Renal cortical epithelial cell (primary cell): ENCODE measurements around the gene ZFYVE26. TPM values are rescaled to one million over a fixed set of nuclear protein-coding genes. Genes with fewer than 3 reads are reported as not detected.

Source experiments
- DNase-seq: peaks from one replicate; pipeline ENCODE4 v3.0.0-alpha.2; 2011; ENCODE audit warnings: low read depth
- total RNA-seq: library from RNA; depleted of rRNA; stranded (reverse); fragments of >200 nt; gene quantifications from 2 replicates; pipeline ENCODE4 v1.2.3, GENCODE V29; 2014

ZFYVE26 gene
- total RNA-seq, 1 donor from 2014 or later = 26.0 TPM

- DNase-seq = peak; percentile 62
Observed at GRCh38 chr14:67815573-67816225, 691 bp downstream of the ZFYVE26 start.

- no peak for DNase-seq
Observed at GRCh38 chr14:67814821-67815220, 1.6 kb downstream of the ZFYVE26 start.

- no peak for DNase-seq
Observed at GRCh38 chr14:67806246-67806645, 10.1 kb downstream of the ZFYVE26 start.

- no peak for DNase-seq
Observed at GRCh38 chr14:67800743-67801142, 15.6 kb downstream of the ZFYVE26 start.

GRCh38 chr14:67798731-67799130 is 17.7 kb downstream of the ZFYVE26 start:
- no peak for DNase-seq

- no peak for DNase-seq
Observed at GRCh38 chr14:67787673-67788072, 28.7 kb downstream of the ZFYVE26 start.

GRCh38 chr14:67785270-67786109 is 30.9 kb downstream of the ZFYVE26 start:
- no peak for DNase-seq

GRCh38 chr14:67784244-67784823 is 32.1 kb downstream of the ZFYVE26 start:
- no peak for DNase-seq

GRCh38 chr14:67782090-67782489 is 34.3 kb downstream of the ZFYVE26 start:
- no peak for DNase-seq

- no peak for DNase-seq
Observed at GRCh38 chr14:67778792-67779191, 37.6 kb downstream of the ZFYVE26 start.

GRCh38 chr14:67776653-67777322 is 39.6 kb downstream of the ZFYVE26 start:
- DNase-seq = no peak

GRCh38 chr14:67773844-67774377 is 42.5 kb downstream of the ZFYVE26 start:
- peak; percentile 20 for DNase-seq

- no peak for DNase-seq
Observed at GRCh38 chr14:67768219-67768618, 48.2 kb downstream of the ZFYVE26 start.

- no peak for DNase-seq
Observed at GRCh38 chr14:67766035-67766680, 50.2 kb downstream of the ZFYVE26 start.

- DNase-seq = no peak
Observed at GRCh38 chr14:67765192-67765834, 51.1 kb downstream of the ZFYVE26 start.

GRCh38 chr14:67764496-67764895 is 51.9 kb downstream of the ZFYVE26 start:
- DNase-seq = no peak

GRCh38 chr14:67763158-67763822 is 53.1 kb downstream of the ZFYVE26 start:
- no peak for DNase-seq

GRCh38 chr14:67762051-67762450 is 54.3 kb downstream of the ZFYVE26 start:
- DNase-seq = no peak

GRCh38 chr14:67759916-67760315 is 56.5 kb downstream of the ZFYVE26 start:
- no peak for DNase-seq

- DNase-seq = no peak
Observed at GRCh38 chr14:67757175-67757574, 59.2 kb downstream of the ZFYVE26 start.
